HG03025 (cell line): ENCODE measurements around the gene FCGR3A.
"Not testable (repeated sequence)": the region's sequence is repeated elsewhere in the genome, so short reads cannot be mapped to it uniquely, and the experiment has no call there.

Source experiments
- ATAC-seq: cut with Tn5 transposase; IDR thresholded peaks from one replicate; pipeline ENCODE4 v1.9.1; 2021; ENCODE audit warnings: mild to moderate bottlenecking, moderate library complexity; ENCODE audit not compliant: unreplicated experiment, low FRiP score

FCGR3A gene

GRCh38 chr1:161531986-161532643 lies 17.5 kb downstream of the FCGR3A start:
- no peak for ATAC-seq

- ATAC-seq: peak; percentile 45
Measured at GRCh38 chr1:161530671-161531641, 18.7 kb downstream of the FCGR3A start.

DNA sequence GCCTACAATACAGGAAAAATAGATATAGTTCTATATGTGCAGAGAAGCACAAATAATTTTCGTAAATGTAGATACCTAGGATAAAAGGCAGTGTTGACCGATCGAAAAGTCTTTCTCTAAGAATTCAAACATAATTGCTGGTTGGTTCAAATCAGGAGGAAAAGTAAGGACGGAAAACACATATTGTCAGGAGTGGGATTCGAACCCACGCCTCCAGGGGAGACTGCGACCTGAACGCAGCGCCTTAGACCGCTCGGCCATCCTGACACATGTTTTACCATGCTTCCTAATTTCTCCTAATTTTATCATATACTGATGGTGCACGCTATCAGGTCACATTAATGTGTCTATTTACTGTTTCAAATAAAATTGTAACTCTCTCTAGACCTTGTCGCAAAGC lies 19.5 kb downstream of the FCGR3A start:
- ATAC-seq: peak; percentile 34

DNA sequence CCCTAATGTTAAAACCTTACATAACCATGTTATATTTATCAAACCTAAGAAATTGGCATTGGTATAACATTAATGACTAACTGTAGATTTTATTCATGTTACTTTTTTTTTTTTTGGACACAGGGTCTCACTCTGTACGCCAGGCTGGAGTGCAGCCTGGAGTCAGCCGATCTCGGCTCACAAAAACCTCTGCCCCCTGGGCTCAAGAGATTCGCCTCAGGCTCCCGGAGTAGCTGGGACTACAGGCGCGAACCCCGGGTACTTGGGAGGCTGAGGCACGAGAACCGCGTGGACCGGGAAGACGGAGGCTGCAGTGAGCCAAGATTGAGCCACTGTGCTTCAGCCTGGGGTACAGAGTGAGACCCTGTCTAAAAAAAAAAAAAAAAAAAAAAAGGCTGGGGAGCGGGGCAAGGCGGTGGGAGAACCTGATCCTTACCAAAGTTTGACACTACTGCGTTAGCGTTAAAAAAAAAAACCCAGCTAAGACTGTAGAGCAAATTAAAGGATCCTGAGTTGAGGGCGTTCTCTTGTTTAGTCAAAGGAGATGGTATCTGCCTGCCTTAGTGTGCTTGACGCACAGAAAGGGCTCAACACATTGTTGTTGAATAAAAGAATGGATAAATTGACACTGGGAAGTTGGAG lies 20.0 kb downstream of the FCGR3A start:
- ATAC-seq: not testable (repeated sequence)

DNA sequence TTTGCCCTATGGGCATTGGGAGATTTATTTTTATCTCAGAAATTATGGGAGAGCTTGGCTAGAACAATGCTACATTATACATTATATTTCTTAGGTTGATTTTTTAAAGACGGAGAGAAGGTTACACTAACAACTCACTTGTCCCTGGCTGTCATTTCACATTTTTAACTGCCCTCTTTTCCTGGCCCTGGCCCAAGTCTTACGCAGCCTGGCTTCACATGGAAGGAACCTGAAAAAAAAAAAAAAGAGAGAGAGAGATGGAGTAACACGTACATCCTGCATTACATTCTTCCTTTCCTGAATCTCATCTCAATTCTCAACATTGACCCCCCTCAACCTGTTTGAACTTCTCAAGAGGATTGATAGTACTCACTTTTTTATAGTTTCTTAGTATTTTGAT lies 21.1 kb downstream of the FCGR3A start:
- ATAC-seq: not testable (repeated sequence)

- ATAC-seq: not testable (repeated sequence)
Measured at GRCh38 chr1:161525918-161526317, 23.7 kb downstream of the FCGR3A start.

- ATAC-seq: not testable (repeated sequence)
Measured at GRCh38 chr1:161525321-161525720, 24.3 kb downstream of the FCGR3A start.

DNA sequence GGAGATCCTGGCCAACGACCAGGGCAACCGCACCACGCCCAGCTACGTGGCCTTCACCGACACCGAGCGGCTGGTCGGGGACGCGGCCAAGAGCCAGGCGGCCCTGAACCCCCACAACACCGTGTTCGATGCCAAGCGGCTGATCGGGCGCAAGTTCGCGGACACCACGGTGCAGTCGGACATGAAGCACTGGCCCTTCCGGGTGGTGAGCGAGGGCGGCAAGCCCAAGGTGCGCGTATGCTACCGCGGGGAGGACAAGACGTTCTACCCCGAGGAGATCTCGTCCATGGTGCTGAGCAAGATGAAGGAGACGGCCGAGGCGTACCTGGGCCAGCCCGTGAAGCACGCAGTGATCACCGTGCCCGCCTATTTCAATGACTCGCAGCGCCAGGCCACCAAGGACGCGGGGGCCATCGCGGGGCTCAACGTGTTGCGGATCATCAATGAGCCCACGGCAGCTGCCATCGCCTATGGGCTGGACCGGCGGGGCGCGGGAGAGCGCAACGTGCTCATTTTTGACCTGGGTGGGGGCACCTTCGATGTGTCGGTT lies 24.8 kb downstream of the FCGR3A start:
- not testable (repeated sequence) for ATAC-seq

GRCh38 chr1:161523817-161524741 lies 25.5 kb downstream of the FCGR3A start, which contains the start of gene HSPA6:
Gene HSPA6 (plus strand): TSS chr1:161524540. CDS start chr1:161524659, 119 bp downstream.
- ATAC-seq: peak; percentile 46

GRCh38 chr1:161523041-161523816 lies 26.4 kb downstream of the FCGR3A start:
- ATAC-seq: peak; percentile 18

DNA sequence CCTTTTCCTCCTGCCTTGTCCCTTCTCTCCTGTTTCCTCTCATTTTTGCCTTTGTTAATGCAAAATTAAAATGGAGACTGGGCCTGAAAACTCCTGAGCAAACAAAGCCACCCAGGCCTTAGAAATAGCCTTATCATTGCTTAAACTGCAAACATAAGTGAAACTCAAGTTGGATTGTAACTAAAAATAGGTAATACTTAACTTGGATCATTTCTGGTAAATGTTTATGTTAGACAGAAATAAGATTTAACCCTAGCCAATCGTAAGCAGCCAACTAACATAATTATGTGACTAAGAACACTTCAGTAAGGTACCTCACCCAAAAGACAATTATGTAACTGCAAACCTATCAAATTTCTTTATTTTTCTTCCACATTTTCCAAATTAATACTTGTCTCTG lies 35.7 kb downstream of the FCGR3A start:
- not testable (repeated sequence) for ATAC-seq

- ATAC-seq: not testable (repeated sequence)
Measured at GRCh38 chr1:161513448-161513780, 36.2 kb downstream of the FCGR3A start.

DNA sequence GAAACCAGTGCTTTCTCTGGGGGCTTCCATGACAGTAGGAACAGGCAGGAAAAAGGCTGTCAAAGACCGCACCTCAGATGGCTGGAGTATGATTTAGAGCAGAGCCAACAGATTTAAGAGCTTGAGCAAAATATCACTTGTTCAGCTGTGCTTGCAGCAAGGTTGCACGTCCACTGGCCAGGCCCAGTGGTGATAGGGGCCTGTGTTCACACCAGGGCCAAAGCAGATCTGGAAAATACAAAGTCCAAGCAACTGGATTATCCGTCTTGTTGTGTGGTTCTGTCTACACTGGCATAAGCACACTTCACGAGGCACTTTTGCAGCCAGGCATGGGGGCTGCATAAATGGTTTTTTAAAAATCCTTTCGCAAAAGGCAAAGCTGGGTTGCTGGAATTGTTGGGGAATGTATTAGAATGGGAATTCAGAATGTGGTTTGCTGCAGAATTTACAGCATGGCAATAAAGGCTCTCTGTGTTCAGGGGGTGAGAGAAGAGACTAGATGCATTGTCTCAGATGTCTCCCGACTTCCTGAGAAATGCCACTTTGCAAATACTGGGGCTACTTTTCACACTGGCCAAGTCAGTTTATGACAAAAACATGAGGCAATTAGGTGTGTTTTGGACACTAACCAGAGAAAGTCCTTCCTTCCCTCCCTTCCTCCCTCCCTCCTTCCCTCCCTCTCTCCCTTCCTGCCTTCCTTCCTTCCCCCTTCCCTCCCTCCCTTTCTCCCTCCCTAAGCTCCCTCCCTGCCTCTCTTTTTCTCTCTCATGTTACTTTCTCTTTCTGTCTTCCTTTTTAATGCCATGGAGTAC lies 36.8 kb downstream of the FCGR3A start:
- not testable (repeated sequence) for ATAC-seq

- ATAC-seq: no peak
Measured at GRCh38 chr1:161511756-161512060, 37.9 kb downstream of the FCGR3A start.

- ATAC-seq: no peak
Measured at GRCh38 chr1:161511018-161511755, 38.4 kb downstream of the FCGR3A start.

DNA sequence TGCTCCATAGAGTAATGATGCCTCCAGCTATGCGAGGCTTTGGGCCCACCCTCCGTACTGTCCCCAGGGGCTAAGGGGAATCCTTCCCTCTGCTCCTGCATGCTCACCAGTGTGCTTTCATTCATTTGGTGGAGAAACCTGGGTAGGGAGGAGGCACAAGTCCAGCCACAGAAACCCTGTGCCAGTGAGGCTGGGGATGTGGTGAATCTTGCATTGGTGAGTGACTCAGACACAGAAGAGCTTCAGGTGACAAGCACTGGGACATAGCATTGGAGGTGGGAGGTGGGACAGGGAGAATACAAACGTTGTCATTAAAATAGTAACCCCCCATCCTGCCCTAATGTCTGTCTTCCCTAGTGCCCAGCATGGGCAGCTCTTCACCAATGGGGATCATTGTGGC lies 39.1 kb downstream of the FCGR3A start:
- no peak for ATAC-seq

GRCh38 chr1:161506336-161507223 lies 43.0 kb downstream of the FCGR3A start:
- no peak for ATAC-seq
